ENCODE measurements around the gene CORO2B.

The CORO2B gene

DNA sequence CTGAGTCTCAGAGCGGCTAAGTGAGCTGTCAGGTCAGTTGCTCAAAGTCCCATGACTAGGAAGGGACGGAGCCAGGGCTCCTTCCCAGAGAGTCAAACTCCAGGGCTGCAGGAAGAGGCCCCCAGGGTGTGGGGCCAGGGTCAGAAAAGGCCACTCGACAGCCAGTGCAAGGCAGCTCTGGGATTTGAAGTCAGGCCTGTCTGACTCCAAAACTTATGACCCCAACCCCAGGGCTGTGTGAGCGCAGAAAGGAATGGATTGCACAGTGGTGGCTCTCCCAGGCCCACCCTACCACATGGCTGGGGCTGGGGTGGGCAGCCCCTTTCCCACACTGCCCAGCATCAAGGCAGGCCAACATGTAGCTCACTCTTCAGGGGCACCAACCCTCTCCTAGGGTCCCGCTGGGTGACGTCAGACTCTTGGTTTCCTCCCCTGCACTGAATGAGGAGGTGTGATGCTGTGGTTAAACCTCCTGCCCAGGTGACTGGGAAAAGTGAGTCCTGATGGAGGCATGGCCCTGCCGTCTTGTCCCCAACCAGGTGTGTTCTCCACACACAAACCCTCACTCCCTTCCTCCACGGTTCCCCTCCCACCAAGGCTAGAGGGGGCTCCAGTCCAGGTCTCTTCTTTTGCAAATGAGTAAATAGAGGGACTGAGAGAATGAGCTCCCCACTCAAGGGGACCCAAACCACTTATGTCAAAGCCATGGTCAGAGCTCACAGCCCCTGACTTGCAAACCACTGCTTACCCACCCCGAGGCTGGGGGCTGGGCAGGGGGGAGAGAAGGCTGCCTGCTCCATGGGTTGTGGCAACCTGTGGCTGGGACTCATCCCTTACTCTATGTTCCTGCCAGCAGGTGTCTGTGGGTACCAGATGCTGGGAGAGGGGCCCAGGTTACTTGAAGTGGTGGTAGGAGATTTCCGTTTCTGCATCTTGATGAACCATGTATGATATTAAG, 23.8 kb upstream of the CORO2B start:
- DNase-seq: no peak

DNA sequence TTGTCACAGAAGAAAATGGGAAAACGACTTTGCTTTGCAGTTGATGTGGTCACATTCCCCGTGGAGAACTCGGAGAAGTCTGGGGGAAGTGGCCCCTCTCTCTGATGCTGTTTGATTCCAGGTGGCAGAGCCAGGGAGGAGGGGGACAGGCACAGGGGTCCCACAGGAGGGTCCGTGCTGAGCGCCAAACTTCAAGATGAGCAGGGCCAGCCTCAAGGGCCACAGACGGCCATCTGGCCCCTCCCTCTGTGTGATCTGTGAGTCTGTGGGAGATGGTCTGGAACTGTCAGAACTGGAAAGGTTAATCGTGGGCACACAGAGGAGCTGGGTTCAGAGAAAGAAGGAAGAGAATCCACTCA, 23.1 kb upstream of the CORO2B start:
- DNase-seq: no peak

DNA sequence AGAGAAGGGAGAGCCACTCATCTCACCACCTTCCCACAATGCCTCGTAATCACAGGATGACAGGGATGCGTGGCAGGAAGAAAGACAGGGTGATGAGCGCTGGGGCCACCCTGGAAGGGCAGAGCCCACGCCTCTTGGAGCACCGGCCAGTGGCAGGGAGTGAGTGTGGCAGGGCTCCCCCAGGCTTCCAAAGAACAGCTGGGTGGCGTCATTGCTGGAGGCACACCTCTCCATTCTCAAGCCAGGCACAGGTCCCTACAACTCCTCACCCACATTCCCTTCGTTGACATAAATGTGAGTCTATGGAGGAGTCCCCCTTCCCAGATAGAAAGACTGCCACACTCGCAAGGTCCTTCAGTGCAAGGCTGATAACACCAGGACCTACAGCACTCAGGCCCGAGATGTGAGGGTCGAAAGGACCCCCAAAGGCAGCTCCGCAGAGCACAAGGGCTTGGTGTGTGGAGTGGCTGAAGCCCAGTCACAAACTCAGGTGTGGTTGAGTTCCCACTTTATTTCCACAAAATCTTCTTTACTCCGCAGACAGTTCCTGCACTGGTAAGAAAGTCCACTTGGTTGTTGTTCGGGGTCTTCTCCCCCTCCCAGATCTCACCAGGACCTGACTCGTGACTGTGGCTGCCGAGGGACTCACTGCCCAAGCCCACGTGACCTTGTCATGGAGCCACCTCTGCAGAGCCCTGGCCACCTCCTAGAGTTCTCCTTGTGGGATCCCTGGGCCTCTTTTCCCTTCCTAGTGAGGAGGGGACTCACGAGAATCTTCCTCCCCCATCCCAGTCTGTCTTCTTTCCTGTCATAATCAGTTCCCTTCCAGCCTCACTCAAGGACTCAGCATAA, 22.4 kb upstream of the CORO2B start:
- no peak for DNase-seq

DNA sequence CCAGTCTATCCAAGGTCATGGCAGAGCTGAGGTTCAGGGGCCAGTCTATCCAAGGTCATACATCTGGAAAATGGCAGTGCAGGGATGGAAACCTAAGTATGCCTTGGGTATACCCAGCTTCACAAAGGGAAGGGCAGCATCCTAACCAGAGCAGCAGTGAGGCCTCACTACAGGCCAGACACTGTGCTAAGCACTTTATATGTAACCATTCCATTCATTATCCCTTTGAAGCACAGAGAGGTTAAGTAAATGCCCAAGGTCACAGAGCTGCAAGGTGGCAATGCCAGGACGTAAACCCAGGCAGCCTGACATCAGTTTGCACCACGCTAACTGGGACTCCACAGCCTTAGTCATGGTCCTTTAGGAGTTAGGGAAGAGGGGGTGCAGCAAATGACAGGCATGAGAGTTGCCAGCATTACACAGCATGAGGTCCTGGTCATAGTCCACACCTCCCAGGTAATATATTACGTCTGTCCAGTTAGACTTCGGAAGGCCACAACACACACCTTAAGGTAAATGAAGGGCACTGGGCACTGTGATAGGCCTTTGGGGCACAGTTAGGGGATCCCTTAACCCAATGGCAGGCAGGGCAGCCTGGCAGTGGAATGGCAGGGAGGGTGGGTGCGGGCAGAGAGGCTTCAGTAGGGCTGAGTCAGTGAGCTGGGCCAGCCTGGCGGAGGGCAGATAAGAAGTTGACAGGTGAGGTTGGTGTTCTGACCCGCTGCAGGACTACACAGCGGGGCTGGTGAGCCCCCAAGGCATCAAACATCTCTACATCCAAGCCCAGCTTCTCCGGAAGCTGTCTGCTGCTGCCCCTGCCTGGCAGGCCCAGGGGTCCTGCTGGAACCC, 21.1 kb upstream of the CORO2B start:
- DNase-seq: no peak

DNA sequence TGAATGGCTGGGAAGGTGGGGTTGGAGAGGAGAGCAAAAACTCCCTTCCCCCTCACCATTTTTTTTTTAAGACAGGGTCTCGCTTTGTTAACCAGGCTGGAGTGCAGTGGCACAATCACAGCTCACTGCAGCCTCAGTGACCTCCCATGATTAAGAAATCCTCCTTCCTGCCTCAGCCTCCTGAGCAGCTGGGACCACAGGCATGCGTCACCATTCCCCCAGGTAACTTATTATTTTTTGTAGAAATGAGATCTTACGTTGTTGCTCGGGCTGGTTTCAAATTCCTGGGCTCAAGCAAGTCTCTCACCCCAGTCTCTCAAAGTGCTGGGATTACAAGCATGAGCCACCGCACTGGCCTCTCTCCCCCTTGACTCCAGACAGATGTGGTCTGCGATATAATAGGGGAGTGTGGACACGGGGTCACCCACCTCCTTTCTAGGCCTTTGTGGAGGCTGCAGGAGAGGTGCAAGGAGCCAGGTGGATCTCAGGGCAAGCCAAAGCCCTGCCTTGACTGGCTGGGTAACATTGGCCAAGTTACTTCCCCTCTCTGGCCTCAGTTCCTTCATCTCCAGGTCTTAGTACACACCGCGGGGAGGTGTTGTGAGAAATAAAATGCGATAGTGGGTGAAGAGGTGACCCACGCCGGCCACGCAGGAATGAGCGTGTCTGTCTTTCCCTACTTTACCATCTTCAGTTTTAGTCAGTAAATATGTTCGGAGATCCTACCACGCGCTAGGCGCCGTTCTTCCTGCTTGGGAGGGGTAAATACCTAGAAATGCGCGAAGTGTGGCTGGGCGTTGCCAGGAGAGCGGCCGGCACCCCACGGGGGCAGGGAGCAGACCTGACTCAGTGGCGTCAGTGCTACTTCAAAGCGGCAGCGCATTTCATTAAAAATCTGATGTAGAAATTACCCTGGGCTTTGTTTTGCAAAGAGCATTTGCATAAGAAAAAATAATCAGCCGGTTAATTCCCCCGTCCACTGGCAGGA, 20.2 kb upstream of the CORO2B start:
- DNase-seq: no peak

DNA sequence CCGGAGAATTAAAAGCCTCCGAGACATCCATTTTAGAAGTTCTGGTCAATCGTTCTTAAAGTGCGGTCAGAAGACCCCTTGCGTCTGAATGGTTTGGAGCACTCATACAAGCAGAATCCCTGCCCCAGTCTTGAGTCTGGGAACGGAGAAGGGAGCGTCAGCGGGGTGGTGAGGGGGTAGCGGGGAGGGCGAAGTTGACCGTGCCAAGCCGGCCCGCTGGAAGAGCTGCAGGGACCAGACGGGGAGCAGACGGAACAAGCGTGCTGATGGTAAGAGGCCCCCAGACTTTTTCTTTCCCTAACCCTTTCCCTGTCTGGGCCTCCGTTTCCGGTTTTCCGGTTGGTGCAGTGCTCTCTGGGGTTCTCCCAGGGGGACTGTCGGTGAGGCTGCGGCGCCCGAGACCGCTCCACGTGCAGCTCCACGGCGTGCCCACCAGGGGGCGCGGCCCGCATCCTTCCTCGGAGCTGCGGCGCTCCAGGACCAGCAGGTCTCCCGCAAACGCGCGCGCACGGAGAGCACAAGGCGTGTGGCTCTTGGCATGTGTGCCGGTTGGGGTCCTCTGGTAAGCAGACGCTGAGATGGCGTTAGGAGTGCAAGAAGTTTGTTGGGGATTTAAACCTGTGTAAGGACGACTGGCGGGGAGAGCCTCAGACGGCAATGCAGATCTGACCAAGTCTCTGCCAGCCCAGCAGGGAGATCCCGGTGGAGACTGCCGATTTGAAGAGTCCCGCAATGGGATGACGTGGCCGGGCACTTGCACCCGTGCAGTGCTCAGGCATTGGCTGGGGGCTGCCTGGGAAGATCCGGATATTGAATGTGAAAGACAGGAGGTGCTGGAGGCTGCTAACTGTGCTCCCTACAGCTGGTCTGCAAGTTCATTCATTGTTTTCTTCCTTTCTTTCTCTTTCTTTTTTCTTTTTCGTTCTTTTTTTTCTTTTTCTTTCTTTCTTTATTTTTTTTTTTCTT, 19.2 kb upstream of the CORO2B start:
- DNase-seq: peak; percentile 59 to 69

DNA sequence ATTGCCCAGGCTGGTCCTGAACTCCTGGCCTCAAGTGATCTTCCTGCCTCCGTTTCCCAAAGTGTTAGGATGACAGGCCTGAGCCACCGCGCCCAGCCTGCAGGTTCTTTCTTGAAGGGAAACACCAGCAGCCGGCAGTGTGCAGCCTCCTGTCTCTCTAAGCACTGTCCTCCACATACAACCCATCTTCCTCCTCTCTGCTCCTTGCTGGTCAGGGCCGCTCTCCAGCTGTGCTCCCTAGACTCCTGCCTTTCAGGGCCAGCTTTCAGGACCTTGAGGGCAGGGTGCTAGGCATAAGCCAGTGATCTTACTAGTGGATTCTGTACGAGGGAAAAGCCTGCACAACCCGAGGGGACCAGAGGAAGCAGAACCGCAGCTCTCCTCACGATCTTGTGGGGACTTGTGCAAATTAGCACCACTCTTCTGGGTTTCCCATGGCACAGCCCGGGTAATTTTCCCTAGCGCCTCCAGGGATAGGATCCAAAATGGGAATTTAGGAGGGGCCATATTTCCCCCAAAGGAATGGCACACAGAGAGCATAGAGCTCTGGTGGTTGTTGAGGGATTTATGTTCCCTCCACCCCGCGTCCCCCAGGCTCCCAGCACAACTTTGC, 18.2 kb upstream of the CORO2B start:
- DNase-seq: no peak

DNA sequence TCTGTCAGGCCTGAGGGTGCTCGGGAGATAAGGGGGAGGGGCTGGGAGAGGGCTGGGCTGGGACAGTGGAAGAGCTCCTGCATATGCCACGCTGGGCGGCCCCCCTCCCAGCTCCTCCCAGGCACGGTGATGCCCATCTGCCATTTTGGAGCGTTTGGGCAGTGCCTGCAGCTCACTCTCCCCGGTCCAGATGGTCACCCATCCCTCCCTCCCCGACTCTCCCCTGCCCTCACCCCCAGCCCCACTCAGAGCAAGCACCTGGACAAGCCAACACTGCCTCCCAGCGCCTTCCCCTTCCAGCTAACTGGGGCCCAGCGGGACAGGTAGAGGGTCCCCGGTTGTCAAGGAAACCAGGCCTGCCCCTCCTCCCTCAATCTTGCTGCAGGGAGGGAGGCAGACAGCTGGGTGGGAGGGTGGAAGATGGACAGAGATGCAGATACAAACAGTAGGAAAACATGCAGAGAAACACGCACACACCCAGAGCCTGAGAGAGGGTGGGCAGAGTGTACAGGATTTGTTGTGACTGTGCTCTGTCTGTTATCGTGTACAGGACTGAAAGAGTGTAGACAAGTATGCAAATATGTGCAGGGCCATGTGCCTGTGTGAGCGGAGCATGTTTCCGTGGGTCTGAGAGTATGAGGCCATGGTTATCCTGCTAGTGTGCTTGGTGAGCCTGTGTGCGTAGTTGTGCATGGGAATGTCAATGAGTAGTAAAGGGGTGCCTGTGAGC, 17.5 kb upstream of the CORO2B start:
- DNase-seq: no peak

DNA sequence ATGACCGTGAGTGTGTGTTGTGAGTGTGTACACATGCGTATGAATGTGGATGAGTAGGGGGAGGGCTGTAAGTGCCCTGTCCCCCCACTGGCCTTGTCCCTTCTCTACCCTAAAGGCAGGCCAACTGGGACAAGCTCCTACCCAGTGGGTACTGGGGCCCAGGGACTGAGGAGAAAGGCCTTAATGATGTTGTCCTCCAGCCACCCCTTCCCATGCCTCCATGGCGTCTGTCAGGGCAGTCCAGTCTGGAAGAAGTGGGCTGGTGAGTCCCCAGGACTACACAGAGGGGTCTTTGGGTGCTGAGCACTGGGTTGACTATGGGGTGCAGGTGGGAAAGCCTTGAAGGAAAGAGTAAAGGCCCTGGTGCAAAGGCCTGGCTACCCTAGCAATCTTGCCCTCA, 16.9 kb upstream of the CORO2B start:
- DNase-seq: no peak

DNA sequence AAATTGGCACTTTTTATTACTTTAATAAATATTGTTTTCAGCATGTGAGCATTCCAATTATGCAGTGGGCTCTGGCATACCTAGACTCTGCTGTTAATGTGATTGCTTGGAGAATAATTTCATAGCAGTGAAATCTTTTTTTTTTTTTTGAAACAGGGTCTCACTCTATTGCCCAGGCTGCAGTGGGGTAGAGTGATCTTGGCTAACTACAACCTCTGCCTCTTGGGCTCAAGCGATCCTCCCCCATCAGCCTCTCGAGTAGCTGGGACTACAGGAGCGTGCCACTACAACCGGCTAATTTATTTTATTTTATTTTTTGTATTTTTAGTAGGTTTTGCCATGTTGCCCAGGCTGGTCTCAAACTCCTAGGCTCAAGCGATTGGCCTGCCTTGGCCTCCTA, 14.6 kb upstream of the CORO2B start:
- DNase-seq: no peak

DNA sequence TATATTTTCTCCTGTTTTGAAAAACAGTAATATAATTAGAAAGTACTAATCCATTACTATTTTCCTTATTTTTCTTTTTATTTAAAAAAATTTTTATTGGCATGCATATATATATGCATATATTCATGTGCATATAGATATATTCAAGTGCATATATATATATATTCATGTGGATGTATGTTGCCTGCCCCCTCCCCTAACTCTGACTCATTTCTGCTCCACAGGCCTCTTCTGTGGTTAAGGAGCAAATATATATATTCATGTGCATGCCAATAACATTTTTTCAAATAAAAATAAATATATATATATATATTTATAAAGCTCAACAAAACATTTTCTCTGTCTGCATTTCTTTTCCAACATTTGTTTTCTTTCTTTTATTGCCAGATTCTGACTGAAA, 13.6 kb upstream of the CORO2B start:
- no peak for DNase-seq

DNA sequence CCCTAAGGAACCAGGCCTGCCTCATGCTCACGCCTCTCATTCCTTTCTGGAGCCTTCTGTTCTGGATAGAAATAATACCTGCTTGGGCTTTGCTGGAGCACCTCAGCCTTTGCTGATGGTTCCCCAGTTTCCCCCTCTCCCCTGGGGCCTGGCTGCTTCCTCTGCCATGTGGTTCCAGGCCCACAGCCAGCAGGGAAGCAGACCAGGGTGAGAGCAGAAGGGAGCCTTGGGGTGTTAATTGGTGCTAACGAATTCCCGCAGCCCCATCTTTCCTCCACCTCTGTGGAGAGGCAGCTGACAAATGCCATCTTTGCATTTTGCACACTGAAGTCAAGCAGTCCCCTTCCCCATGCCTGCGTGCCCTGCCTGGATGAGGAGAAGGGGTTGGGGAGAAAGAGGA, 13.1 kb upstream of the CORO2B start:
- no peak for DNase-seq

DNA sequence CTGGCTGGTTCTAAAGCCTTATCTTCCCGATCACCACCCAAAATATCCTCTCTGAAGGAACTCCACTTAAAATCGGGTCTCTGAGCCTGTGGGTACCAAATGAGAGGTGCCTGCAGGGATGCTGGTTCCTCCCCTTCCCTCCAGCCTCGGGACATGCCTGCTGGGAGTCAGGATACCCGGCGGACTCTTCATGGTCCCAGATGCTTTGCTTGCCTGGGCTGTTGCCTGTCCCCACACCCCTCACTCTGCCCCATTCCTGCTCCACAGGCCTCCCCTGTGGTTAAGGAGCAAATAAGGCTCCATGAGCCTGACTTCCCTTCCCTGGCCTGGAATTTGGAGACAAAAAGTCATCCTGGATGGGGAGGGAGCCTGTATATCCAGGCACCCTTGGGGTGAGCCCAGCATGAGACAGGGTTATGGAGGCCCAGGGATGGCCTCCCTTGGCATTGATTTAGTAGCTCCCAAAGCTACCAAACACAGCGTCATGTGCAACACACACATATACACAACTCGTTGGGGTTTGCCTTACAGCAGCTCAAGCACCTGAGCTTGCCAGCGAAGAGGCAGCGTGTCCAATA, 12.3 kb upstream of the CORO2B start:
- no peak for DNase-seq

DNA sequence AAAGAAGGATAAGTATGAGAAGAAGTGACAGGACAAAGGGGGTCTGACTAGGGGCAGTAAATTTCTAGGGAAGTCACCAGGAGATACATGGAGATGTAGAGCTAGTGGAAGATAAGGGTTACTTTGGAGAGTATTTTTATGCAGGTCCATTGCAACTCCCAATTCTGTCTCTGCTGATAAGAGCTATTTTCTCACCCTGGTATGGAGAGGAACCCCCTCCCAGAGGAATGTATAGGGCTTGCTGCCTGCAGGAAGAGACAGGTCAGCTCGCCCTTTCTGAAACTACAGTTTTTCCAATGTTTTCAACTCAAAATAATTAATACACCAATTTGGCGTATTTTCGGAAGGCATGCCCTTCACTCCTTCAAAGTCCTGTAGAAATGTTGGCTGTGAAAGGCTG, 11.4 kb upstream of the CORO2B start:
- no peak for DNase-seq

DNA sequence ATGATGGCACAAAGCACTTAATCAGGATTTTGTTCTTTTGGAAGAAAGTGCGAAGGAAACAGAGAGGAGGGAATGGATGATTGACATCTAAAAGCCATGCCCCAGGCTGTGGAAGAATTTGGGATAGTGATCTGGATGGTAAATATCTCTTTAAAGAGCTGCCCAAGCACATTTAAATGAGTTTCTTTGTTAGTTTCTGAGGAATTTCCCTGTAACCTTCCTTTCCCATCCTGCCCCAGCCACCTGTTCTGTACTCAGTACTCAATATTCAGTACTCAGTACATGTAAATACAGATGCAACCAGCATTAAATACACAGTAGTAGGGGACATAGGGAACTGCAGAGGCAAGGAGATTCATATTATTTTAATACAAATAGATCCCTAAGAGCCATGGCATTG, 7.8 kb upstream of the CORO2B start:
- DNase-seq: no peak

DNA sequence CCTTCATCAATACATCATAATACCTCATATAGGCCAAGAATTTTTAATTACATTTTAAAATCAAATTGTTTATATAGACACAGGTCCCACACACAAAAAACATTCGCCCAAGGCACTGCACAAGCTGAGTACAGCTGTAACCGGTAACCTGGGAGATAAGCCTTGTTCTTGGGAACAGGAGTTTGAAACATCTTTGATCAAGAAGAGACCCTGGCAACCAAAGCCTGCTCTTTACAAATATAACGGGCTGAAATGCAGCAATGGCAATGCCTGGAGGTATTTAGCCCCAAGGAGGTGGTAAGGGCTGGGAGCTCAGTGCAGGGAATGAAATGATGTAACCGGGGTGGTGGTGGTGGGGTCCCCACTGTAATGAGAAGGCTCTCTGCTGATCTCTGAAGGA, 7.2 kb upstream of the CORO2B start:
- DNase-seq: no peak

DNA sequence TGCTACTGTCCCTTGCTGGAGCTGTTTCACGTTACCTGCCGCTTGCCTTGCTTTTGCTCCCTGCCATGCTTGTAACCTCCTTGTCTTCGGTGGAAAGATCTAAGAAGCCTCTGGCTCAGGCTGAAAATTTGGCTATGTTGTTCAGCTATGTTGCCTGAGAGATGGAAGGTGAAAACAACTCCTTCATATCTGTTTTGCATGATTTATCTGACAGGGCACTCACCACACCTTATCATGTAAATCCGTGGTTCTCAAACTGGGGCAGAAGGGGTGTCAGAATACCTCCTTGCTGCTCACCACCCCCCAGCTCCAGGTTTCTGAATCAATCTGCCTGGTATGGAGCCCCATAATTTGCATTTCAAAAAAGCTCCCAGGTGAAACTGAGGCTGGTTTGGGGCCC, 6.5 kb upstream of the CORO2B start:
- no peak for DNase-seq

DNA sequence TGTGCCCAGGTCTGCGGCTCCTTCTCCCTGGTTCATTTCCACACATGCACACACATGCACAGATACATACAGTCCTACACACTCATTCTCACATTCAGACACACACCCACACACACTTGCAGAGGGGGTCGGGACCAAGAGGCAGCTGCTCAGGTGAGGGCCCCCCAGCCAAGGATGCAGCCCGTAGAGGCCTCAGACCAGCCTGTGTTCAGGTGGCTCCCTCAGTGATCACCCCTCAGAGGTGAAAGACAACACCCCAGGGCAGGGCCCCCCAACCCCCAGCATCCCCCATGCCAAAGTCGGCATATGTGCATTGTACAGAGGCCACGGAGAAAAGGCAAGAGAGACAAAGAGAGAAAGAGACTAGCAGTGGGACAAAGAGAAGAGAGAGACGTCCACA, 5.9 kb upstream of the CORO2B start:
- DNase-seq: no peak

DNA sequence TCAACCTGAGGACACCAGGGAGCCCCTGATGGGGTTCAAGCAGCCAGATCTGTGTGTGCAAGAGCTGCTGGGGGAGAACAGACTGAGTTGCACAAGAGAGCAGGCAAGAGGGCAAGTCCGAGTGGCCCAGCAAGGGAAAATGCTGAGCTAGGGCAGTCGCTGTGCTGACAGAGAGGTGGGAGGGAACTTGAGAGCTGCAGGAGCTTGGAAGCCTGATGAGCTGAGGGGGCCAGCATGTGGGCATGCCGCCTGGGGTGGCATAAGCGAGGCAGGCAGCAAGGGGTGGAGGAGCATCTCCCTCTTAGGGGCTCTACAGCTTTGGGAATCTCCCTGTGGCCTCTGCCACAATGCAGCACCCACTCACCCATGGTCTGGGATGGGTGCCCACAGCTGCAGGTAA, 4.7 kb upstream of the CORO2B start:
- no peak for DNase-seq
